Naive thymus-derived CD4-positive, alpha-beta T cell (primary cell): ENCODE measurements around the gene SIRPB1. TPM values are rescaled to one million over a fixed set of nuclear protein-coding genes. Genes with fewer than 3 reads are reported as not detected.
"Not testable (repeated sequence)": the region's sequence is repeated elsewhere in the genome, so short reads cannot be mapped to it uniquely, and the experiment has no call there.

Source experiments
- ATAC-seq: fragments of 150-1000 bp; cut with Tn5 transposase; 2 replicates; pipeline ENCODE4 v1.10.0; 2021; ENCODE audit warnings: mild to moderate bottlenecking, moderate library complexity
- CTCF ChIA-PET: fragments of 350-600 bp; sonication (Branson Sonifier 250); formaldehyde crosslinking; loops from one replicate; lab custom pipeline; 2021; ENCODE audit warnings: antibody characterized with exemption; lab: Charles Lee
- POLR2A ChIA-PET: fragments of 350-600 bp; sonication (Branson Sonifier 250); formaldehyde crosslinking; loops from one replicate; lab custom pipeline; 2021; ENCODE audit warnings: antibody characterized with exemption, inconsistent platforms; lab: Charles Lee
- DNase-seq, 9 donors: peaks; one replicate each; pipeline versions ENCODE4 v3.0.0 to v3.0.0-alpha.2; 2020 to 2022; ENCODE audit warnings: mixed read lengths in 1 of 9
- H3K27ac ChIP-seq: one replicate; pipeline ENCODE4 v1.7.0; 2013; ENCODE audit warnings: mild to moderate bottlenecking, low read depth, low read length, moderate library complexity
- H3K27me3 ChIP-seq, 2 donors: one replicate each; pipeline ENCODE4 v1.7.0; 2013; ENCODE audit warnings: low read length in 2 of 2, mild to moderate bottlenecking in 2 of 2, moderate library complexity in 2 of 2; ENCODE audit not compliant: control insufficient read depth in 2 of 2, insufficient read depth in 2 of 2
- H3K36me3 ChIP-seq, 3 experiments: 1 replicate in 2 of 3; 2 replicates in 1 of 3; pipeline ENCODE4 v1.7.0; 2013; ENCODE audit warnings: low read length in 3 of 3, mild to moderate bottlenecking in 3 of 3, moderate library complexity in 1 of 3; ENCODE audit not compliant: insufficient read depth in 3 of 3, control insufficient read depth in 2 of 3
- H3K4me1 ChIP-seq, 2 donors: one replicate each; pipeline ENCODE4 v1.7.0; 2013; ENCODE audit warnings: low read length in 2 of 2, mild to moderate bottlenecking in 2 of 2, moderate library complexity in 1 of 2; ENCODE audit not compliant: control insufficient read depth in 2 of 2, insufficient read depth in 2 of 2
- H3K4me3 ChIP-seq: 2 replicates; pipeline ENCODE4 v1.7.0; 2013; ENCODE audit warnings: mild to moderate bottlenecking, low read length
- H3K9me3 ChIP-seq, 3 experiments: 1 replicate in 2 of 3; 2 replicates in 1 of 3; pipeline ENCODE4 v1.7.0; 2013; ENCODE audit warnings: low read length in 3 of 3; ENCODE audit not compliant: control insufficient read depth in 2 of 3
- H3K27ac Mint-ChIP-seq, 9 donors: one replicate each; pipeline ENCODE4 v1.8.0; 2020 to 2022; ENCODE audit warnings: mixed read lengths in 9 of 9, mild to moderate bottlenecking in 8 of 9, moderate library complexity in 5 of 9, inconsistent platforms in 2 of 9
- H3K27me3 Mint-ChIP-seq, 5 donors: one replicate each; pipeline ENCODE4 v1.8.0; 2021 to 2022; ENCODE audit warnings: mixed read lengths in 5 of 5, mild to moderate bottlenecking in 1 of 5
- H3K36me3 Mint-ChIP-seq, 5 donors: one replicate each; pipeline ENCODE4 v1.8.0; 2020 to 2022; ENCODE audit warnings: mixed read lengths in 5 of 5, mild to moderate bottlenecking in 3 of 5, inconsistent platforms in 1 of 5
- H3K4me1 Mint-ChIP-seq, 7 donors: one replicate each; pipeline ENCODE4 v1.8.0; 2020 to 2022; ENCODE audit warnings: mixed read lengths in 7 of 7, mild to moderate bottlenecking in 3 of 7, inconsistent platforms in 1 of 7
- H3K4me3 Mint-ChIP-seq, 10 donors: one replicate each; pipeline ENCODE4 v1.8.0; 2020 to 2022; ENCODE audit warnings: mild to moderate bottlenecking in 10 of 10, mixed read lengths in 10 of 10, moderate library complexity in 6 of 10, inconsistent platforms in 2 of 10
- H3K9me3 Mint-ChIP-seq, 11 donors: one replicate each; pipeline ENCODE4 v1.8.0; 2020 to 2022; ENCODE audit warnings: mixed read lengths in 11 of 11, mild to moderate bottlenecking in 4 of 11, inconsistent platforms in 1 of 11, moderate library complexity in 1 of 11
- intact Hi-C, 2 donors: fragments of 100-400 bp; cut with micrococcal nuclease; formaldehyde crosslinking; loops; one replicate each; pipeline ENCODE4 v1.15.1; 2023
- polyA plus RNA-seq, 2 donors: library from polyadenylated mRNA; unstranded; fragments of 300-500 nt; fragmentation: Illumina TruSeq; gene quantifications; one replicate each; pipeline ENCODE4 v1.2.3, GENCODE V29; 2021
- total RNA-seq, 6 experiments: library from RNA in 5 of 6; stranded (reverse) in 5 of 6; gene quantifications; 1 replicate in 5 of 6; 2 replicates in 1 of 6; pipeline ENCODE4 v1.2.3 and lab custom pipeline; 2021 to 2026

SIRPB1 gene
- total and polyA plus RNA-seq, 7 experiments from 2014 or later: 2.2 to 28.2 (median 9.6) TPM

GRCh38 chr20:1576003-1576402 is 43.8 kb downstream of the SIRPB1 start:
- H3K9me3 ChIP-seq, POLR2A ChIA-PET, H3K4me3 ChIP-seq, H3K27ac Mint-ChIP-seq, ATAC-seq, DNase-seq, H3K27ac ChIP-seq, H3K36me3 ChIP-seq, CTCF ChIA-PET, H3K9me3 Mint-ChIP-seq, H3K4me1 ChIP-seq, H3K4me1 Mint-ChIP-seq, H3K4me3 Mint-ChIP-seq, H3K27me3 Mint-ChIP-seq, H3K27me3 ChIP-seq, intact Hi-C loops: not testable (repeated sequence)
- H3K36me3 Mint-ChIP-seq: peaks cover under 1 to 32% (median 5%) of the 10 kb centered on the region in 5 donors

- DNase-seq, H3K4me3 Mint-ChIP-seq, ATAC-seq, H3K27me3 Mint-ChIP-seq, intact Hi-C loops, POLR2A ChIA-PET, H3K9me3 ChIP-seq, H3K27me3 ChIP-seq, H3K27ac ChIP-seq, H3K4me3 ChIP-seq, H3K27ac Mint-ChIP-seq, H3K4me1 Mint-ChIP-seq, H3K4me1 ChIP-seq, CTCF ChIA-PET, H3K9me3 Mint-ChIP-seq: not testable (repeated sequence)
- H3K36me3 Mint-ChIP-seq: peaks cover 4 to 44% (median 12%) of the 10 kb centered on the region in 5 donors
- H3K36me3 ChIP-seq: peaks cover 0 to 10% (median 0%) of the 10 kb centered on the region in 3 experiments
These were observed 48.2 kb downstream of the SIRPB1 start for GRCh38 chr20:1571583-1571982.

Other genes starting within 250 kb of the SIRPB1 start
- gene FKBP1A, start 227.0 kb downstream of the SIRPB1 start, total RNA-seq: 100 to 1,000 TPM in 2 of 5 experiments, 10 to 100 TPM in 3; 74.5 to 253 (median 93.1) TPM
- gene FKBP1A, start 227.0 kb downstream of the SIRPB1 start, polyA plus RNA-seq: 10 to 100 TPM; 46.5 to 46.7 TPM
- 10 to 100 TPM; 59.3 to 80.0 (median 64.7) TPM for gene NSFL1C, start 153.2 kb downstream of the SIRPB1 start, total RNA-seq
- gene NSFL1C, start 153.2 kb downstream of the SIRPB1 start, polyA plus RNA-seq: 10 to 100 TPM; 80.4 to 81.8 TPM
- 10 to 100 TPM in 1 of 5 experiments, 1 to 10 TPM in 1, under 1 TPM in 2, not detected in 1; 0.30 to 29.0 (median 1.1) TPM for gene SIRPB2, start 128.6 kb downstream of the SIRPB1 start, total RNA-seq
- gene SIRPB2, start 128.6 kb downstream of the SIRPB1 start, polyA plus RNA-seq: under 1 TPM in 1 of 2 donors, not detected in 1; 0.07 TPM
- 1 to 10 TPM in 1 of 5 experiments, under 1 TPM in 4; 0.16 to 1.9 (median 0.34) TPM for gene SIRPD, start 62.3 kb downstream of the SIRPB1 start, total RNA-seq
- not detected for gene SIRPD, start 62.3 kb downstream of the SIRPB1 start, polyA plus RNA-seq
- 10 to 100 TPM; 25.6 to 71.7 (median 50.2) TPM for gene SIRPG, start 37.8 kb upstream of the SIRPB1 start, total RNA-seq
- gene SIRPG, start 37.8 kb upstream of the SIRPB1 start, polyA plus RNA-seq: 100 to 1,000 TPM; 197 to 198 TPM